CD14-positive monocyte (primary cell): ENCODE results near the gene SPSB2. TPM values are rescaled to one million over a fixed set of nuclear protein-coding genes. Genes with fewer than 3 reads are reported as not detected.

Experiments used
- DNase-seq, 3 donors: peaks; one replicate each; pipeline ENCODE4 v3.0.0-alpha.2; 2011 to 2022
- H2AFZ ChIP-seq: 2 replicates; pipeline ENCODE4 v1.6.0; 2012; ENCODE audit warnings: mild to moderate bottlenecking, low read depth, low read length, inconsistent platforms; ENCODE audit not compliant: insufficient read depth, poor library complexity, severe bottlenecking
- H3K27ac ChIP-seq, 2 donors: 1 replicate in 1 of 2; 2 replicates in 1 of 2; pipeline ENCODE4 v1.5.1; 2012 to 2013; ENCODE audit warnings: low read length in 2 of 2, control low read depth in 1 of 2, inconsistent platforms in 1 of 2, low read depth in 1 of 2, mild to moderate bottlenecking in 1 of 2
- H3K27me3 ChIP-seq, 2 donors: one replicate each; pipeline versions ENCODE4 v1.6.0 to v1.6.1; 2011 to 2013; ENCODE audit warnings: low read length in 2 of 2; ENCODE audit not compliant: control insufficient read depth in 2 of 2, insufficient read depth in 2 of 2
- H3K36me3 ChIP-seq, 2 donors: replicated peaks in 1 of 2; 1 replicate in 1 of 2; 2 replicates in 1 of 2; pipeline versions ENCODE4 v1.5.1 to v1.6.1; 2012 to 2013; ENCODE audit warnings: low read length in 2 of 2, control low read depth in 1 of 2, inconsistent platforms in 1 of 2, mild to moderate bottlenecking in 1 of 2; ENCODE audit not compliant: insufficient read depth in 2 of 2, control insufficient read depth in 1 of 2
- H3K4me1 ChIP-seq, 2 donors: 1 replicate in 1 of 2; 2 replicates in 1 of 2; pipeline versions ENCODE4 v1.5.1 to v1.6.1; 2012 to 2013; ENCODE audit warnings: low read length in 2 of 2, control low read depth in 1 of 2, inconsistent platforms in 1 of 2, mild to moderate bottlenecking in 1 of 2, moderate library complexity in 1 of 2; ENCODE audit not compliant: insufficient read depth in 2 of 2, control insufficient read depth in 1 of 2
- H3K4me2 ChIP-seq: replicated peaks from 2 replicates; pipeline ENCODE3; 2012; ENCODE audit warnings: low read length, moderate library complexity, mild to moderate bottlenecking; ENCODE audit not compliant: poor library complexity, severe bottlenecking; ENCODE audit errors: extremely low read depth
- H3K4me3 ChIP-seq, 3 experiments: fragments of 200-600 bp in 1 of 3; sonication (generic) in 1 of 3; replicated peaks in 1 of 3; 1 replicate in 2 of 3; 2 replicates in 1 of 3; pipeline ENCODE4 v1.5.1; 2011 to 2013; ENCODE audit warnings: low read length in 3 of 3, mild to moderate bottlenecking in 3 of 3, control low read depth in 2 of 3, low read depth in 2 of 3, inconsistent platforms in 1 of 3, moderate library complexity in 1 of 3
- H3K79me2 ChIP-seq: 2 replicates; pipeline ENCODE4 v1.6.0; 2012; ENCODE audit warnings: mild to moderate bottlenecking, control low read depth, inconsistent platforms, low read length, moderate library complexity; ENCODE audit not compliant: insufficient read depth
- H3K9ac ChIP-seq: 2 replicates; pipeline ENCODE4 v1.6.0; 2017; ENCODE audit warnings: low read length, mild to moderate bottlenecking; ENCODE audit not compliant: insufficient read depth, poor library complexity, severe bottlenecking
- H3K9me3 ChIP-seq, 2 donors: replicated peaks in 1 of 2; 1 replicate in 1 of 2; 2 replicates in 1 of 2; pipeline versions ENCODE4 v1.5.1 to v1.6.1; 2012 to 2013; ENCODE audit warnings: low read length in 2 of 2, control low read depth in 1 of 2; ENCODE audit not compliant: control insufficient read depth in 1 of 2, insufficient read depth in 1 of 2
- H4K20me1 ChIP-seq: 2 replicates; pipeline ENCODE4 v1.6.0; 2012; ENCODE audit warnings: mild to moderate bottlenecking, low read length, control low read depth, moderate library complexity; ENCODE audit not compliant: insufficient read depth
- H3K27ac Mint-ChIP-seq, 7 donors: one replicate each; pipeline ENCODE4 v1.8.0; 2020; ENCODE audit warnings: mild to moderate bottlenecking in 7 of 7, mixed read lengths in 7 of 7, moderate library complexity in 6 of 7, inconsistent platforms in 2 of 7
- H3K27me3 Mint-ChIP-seq, 3 donors: one replicate each; pipeline ENCODE4 v1.8.0; 2021 to 2022; ENCODE audit warnings: low read depth in 3 of 3, mild to moderate bottlenecking in 3 of 3, mixed read lengths in 3 of 3, moderate library complexity in 3 of 3, inconsistent platforms in 1 of 3
- H3K36me3 Mint-ChIP-seq, 2 donors: one replicate each; pipeline ENCODE4 v1.8.0; 2020; ENCODE audit warnings: mixed read lengths in 2 of 2, inconsistent platforms in 1 of 2, mild to moderate bottlenecking in 1 of 2
- H3K4me1 Mint-ChIP-seq: one replicate; pipeline ENCODE4 v1.8.0; 2020; ENCODE audit warnings: mild to moderate bottlenecking, mixed read lengths
- H3K4me3 Mint-ChIP-seq, 2 donors: one replicate each; pipeline ENCODE4 v1.8.0; 2020; ENCODE audit warnings: mild to moderate bottlenecking in 2 of 2, mixed read lengths in 2 of 2, moderate library complexity in 1 of 2
- H3K9me3 Mint-ChIP-seq, 7 donors: one replicate each; pipeline ENCODE4 v1.8.0; 2020 to 2022; ENCODE audit warnings: mixed read lengths in 7 of 7, mild to moderate bottlenecking in 6 of 7, moderate library complexity in 6 of 7, inconsistent platforms in 2 of 7
- whole genome bisulfite sequencing: methylation state at CpG from one replicate; pipeline ENCODE4 v1.1.5; 2013; ENCODE audit warnings: missing lambda C conversion rate; ENCODE audit not compliant: insufficient coverage; 5-methylcytosine and 5-hydroxymethylcytosine counted together
- intact Hi-C, 2 donors: fragments of 100-400 bp; cut with micrococcal nuclease; formaldehyde crosslinking; loops; one replicate each; pipeline versions ENCODE4 v1.15.0 to v1.15.1; 2023
- polyA plus RNA-seq, 3 donors: library from polyadenylated mRNA; depleted of rRNA in 1 of 3; unstranded in 2 of 3; stranded (reverse) in 1 of 3; fragments of 300-500 nt in 2 of 3; fragments of >200 nt in 1 of 3; fragmentation: Illumina TruSeq in 2 of 3; gene quantifications; 1 replicate in 2 of 3; 2 replicates in 1 of 3; pipeline ENCODE4 v1.2.3, GENCODE V29; 2012 to 2021
- TF ChIP-seq, protein P1 (sequence below): fragments of 200-600 bp; IDR thresholded peaks from one replicate; pipeline ENCODE4 v1.8.0; 2022; ENCODE audit warnings: antibody characterized with exemption, mild to moderate bottlenecking

Gene SPSB2
- polyA plus RNA-seq, 3 donors: 4.7 to 6.9 (median 6.6) TPM

- Histone ChIP-seq H3K4me3 (peak overlapping the region in 1 of 3 experiments; percentile 3), H3K4me2 (peak overlapping the region; percentile 47), H3K36me3 (no peaks in the 10 kb centered on the region), H3K27ac (peak overlapping the region in 1 of 2 donors; percentile 20), H3K27me3 (no peaks in the 10 kb centered on the region), H3K9me3 (no peaks in the 10 kb centered on the region), H3K4me1 (peaks cover 21 to 26% of the 10 kb centered on the region in 2 donors), H3K9ac (no peak overlapping the region), H4K20me1 (no peaks in the 10 kb centered on the region), H3K79me2 (no peaks in the 10 kb centered on the region), H2AFZ (no peak overlapping the region)
- H3K27ac Mint-ChIP-seq: peak overlapping the region; percentile 2 to 85 (median 80)
- H3K27me3 Mint-ChIP-seq: peaks cover 2 to 3% (median 2%) of the 10 kb centered on the region in 3 donors
- TF ChIP-seq, protein P1, sequence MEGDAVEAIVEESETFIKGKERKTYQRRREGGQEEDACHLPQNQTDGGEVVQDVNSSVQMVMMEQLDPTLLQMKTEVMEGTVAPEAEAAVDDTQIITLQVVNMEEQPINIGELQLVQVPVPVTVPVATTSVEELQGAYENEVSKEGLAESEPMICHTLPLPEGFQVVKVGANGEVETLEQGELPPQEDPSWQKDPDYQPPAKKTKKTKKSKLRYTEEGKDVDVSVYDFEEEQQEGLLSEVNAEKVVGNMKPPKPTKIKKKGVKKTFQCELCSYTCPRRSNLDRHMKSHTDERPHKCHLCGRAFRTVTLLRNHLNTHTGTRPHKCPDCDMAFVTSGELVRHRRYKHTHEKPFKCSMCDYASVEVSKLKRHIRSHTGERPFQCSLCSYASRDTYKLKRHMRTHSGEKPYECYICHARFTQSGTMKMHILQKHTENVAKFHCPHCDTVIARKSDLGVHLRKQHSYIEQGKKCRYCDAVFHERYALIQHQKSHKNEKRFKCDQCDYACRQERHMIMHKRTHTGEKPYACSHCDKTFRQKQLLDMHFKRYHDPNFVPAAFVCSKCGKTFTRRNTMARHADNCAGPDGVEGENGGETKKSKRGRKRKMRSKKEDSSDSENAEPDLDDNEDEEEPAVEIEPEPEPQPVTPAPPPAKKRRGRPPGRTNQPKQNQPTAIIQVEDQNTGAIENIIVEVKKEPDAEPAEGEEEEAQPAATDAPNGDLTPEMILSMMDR: no peak
- H3K36me3 Mint-ChIP-seq: peaks cover 0 to 3% of the 10 kb centered on the region in 2 donors
- intact Hi-C loops: loop anchor here in 1 of 2 donors (10.0 kb wide), 1 partner anchor 45 kb away; the partner anchor contains the start of genes CDCA3 and USP5
- peaks cover 13% of the 10 kb centered on the region for H3K4me1 Mint-ChIP-seq
- peak; percentile 64 to 86 (median 80) for DNase-seq
- no peaks in the 10 kb centered on the region for H3K9me3 Mint-ChIP-seq
- peak overlapping the region in 1 of 2 donors; percentile 46 for H3K4me3 Mint-ChIP-seq
- 28% methylated on average over 4 of the region's 10 CpGs for WGBS
These were observed 26.9 kb upstream of the SPSB2 start for GRCh38 chr12:6899837-6900519.

DNA sequence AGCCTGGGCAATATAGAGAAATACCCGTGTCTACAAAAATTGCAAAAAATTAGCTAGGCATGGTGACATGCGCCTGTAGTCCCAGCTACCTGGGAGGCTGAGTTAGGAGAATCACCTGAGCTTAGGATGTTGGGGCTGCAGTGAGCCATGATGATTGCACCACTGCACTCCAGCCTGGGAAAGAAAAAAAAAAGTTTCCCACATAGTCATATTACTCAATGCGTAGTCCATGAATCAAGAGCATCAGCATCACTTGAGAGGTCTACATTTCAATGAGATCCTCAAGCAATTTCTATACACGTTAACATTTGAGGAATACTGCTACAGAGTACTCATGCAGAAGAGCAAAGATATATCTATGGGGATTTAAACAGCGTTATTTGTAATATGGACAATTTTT, 26.3 kb upstream of the SPSB2 start:
- Mint-ChIP-seq H3K27ac (peak overlapping the region; percentile 2 to 85 (median 80)), H3K9me3 (peaks cover 0 to 2% (median 0%) of the 10 kb centered on the region in 7 donors), H3K4me1 (peaks cover 15% of the 10 kb centered on the region), H3K4me3 (peak overlapping the region in 1 of 2 donors; percentile 46), H3K27me3 (peaks cover 2 to 3% (median 2%) of the 10 kb centered on the region in 3 donors), H3K36me3 (peaks cover 0 to 3% of the 10 kb centered on the region in 2 donors)
- 79% methylated on average over 2 of the region's 5 CpGs for WGBS
- Histone ChIP-seq H3K4me2 (peak overlapping the region; percentile 47), H2AFZ (no peak overlapping the region), H3K4me3 (peak overlapping the region in 1 of 3 experiments; percentile 3), H3K27me3 (no peaks in the 10 kb centered on the region), H3K9ac (no peak overlapping the region), H4K20me1 (no peaks in the 10 kb centered on the region), H3K79me2 (no peaks in the 10 kb centered on the region), H3K36me3 (no peaks in the 10 kb centered on the region), H3K9me3 (no peaks in the 10 kb centered on the region), H3K4me1 (peaks cover 23 to 28% of the 10 kb centered on the region in 2 donors), H3K27ac (peak overlapping the region in 1 of 2 donors; percentile 20)
- DNase-seq: peak in 2 of 3 donors; percentile 44 to 66
- TF ChIP-seq, protein P1: no peak
- intact Hi-C loops: no loop called here
